Loucy (cell line): ENCODE data around the gene IQSEC1.

ENCODE experiments used
- CTCF ChIP-seq: fragments of 200-600 bp; sonication (generic); conservative IDR thresholded peaks from 2 replicates; pipeline ENCODE4 v1.5.1; 2014; ENCODE audit warnings: mild to moderate bottlenecking, antibody characterized with exemption, low read length
- EZH2phosphoT487 ChIP-seq: fragments of 200-600 bp; IDR thresholded peaks from 2 replicates; pipeline ENCODE4 v1.6.1; 2018; ENCODE audit warnings: antibody characterized with exemption, mild to moderate bottlenecking, moderate library complexity, borderline replicate concordance

- TF ChIP-seq CTCF (no peak), EZH2phosphoT487 (no peak)
Observed at GRCh38 chr3:12895391-12896062, 177.7 kb downstream of the IQSEC1 start.
